AG10803 (cell line): ENCODE measurements around the gene RHOT2.

Source experiments
- DNase-seq: peaks from one replicate; pipeline ENCODE4 v3.0.0; 2010; ENCODE audit warnings: low read depth
- H3K4me3 ChIP-seq: 2 replicates; pipeline ENCODE4 v1.5.1; 2011; ENCODE audit warnings: mild to moderate bottlenecking, low read length, control low read depth
- CTCF ChIP-seq: conservative IDR thresholded peaks from 2 replicates; pipeline ENCODE4 v1.5.1; 2011; ENCODE audit warnings: mild to moderate bottlenecking, low read length, control low read depth, inconsistent platforms

Gene RHOT2

DNA sequence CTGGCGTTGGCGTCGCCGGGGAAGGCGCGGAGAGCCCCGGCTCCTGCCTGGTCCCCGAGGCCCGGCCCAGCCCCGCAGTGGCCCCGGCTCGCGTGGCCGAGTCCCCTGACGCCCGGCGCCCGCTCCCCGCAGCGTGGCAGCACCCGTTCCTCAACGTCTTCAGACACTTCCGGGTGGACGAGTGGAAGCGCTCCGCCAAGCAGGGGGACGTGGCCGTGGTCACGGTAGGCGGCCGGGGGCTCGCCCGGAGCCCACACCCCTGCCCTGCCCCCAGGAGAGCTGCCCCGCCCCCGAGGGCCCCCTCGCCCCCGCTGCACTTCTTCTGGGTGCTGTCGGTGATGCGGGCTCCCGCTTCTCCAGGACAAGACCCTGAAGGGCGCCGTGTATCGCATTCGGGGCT lies 18.3 kb upstream of the RHOT2 start:
- TF ChIP-seq CTCF, result no peak
- DNase-seq, result no peak
- peak overlapping the region; percentile 77 for H3K4me3 ChIP-seq

DNA sequence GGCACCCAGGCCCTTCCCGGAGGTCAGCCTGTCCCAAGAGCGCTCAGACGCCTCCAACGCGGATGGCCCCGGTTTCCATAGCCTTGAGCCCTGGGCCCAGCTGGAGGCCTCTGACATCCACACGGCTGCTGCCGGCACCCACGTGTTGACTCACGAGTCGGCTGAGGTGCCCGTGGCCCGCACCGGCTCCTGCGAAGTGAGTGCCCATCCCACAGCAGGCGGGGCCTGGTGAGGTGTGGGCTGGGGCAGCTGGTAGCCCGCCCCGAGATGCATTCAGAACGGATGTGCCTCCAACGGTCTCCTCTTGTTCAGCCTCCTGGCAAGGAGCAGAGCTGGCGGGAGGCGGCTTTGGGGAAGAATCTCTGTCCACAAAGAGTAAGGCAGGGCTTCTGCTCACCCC lies 16.1 kb upstream of the RHOT2 start:
- DNase-seq, result no peak
- no peak overlapping the region for H3K4me3 ChIP-seq
- TF ChIP-seq CTCF, result no peak

DNA sequence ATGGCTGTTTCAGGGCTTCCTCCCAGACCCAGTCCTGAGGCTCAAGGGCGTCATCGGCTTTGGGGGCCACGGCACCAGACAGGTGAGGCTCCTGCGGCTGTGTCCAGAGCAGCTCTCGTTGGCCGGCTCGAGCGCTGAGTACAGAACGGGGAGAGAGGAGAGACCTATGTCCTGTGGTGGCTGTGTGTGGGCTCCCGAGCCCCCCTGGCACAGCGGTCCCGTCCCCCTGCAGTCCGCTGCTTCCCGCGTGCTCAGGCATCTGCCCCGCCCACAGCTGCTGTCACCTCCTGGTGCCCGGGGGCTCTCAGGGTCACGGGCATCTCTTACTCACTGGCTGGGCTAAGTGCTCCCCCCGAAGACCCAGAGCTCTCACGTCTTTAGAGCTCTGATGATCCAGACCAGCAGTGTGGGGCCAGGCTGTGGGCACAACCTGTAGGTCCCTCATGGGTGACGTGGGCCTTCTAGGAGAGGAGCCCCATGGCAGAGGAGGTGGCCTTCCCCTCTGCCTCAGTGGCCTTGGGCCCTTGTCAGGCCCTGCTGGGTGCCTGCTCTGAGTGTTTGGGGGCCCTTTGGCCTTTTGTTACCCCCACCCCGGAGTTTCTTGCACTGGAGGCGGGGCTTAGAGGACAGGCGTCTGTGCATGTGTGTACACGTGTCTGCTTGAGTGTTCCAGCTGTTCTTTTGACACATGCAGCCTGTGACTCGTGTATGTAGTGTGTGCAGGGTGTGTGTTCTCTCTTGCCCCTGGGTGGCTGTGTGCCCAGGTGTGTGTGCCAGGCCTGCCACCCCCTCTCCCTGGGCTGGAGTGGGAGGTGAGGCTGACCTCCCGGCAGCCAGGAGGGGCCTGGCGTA lies 15.3 kb upstream of the RHOT2 start:
- no peak for TF ChIP-seq CTCF
- DNase-seq, result no peak
- H3K4me3 ChIP-seq, result no peak overlapping the region

DNA sequence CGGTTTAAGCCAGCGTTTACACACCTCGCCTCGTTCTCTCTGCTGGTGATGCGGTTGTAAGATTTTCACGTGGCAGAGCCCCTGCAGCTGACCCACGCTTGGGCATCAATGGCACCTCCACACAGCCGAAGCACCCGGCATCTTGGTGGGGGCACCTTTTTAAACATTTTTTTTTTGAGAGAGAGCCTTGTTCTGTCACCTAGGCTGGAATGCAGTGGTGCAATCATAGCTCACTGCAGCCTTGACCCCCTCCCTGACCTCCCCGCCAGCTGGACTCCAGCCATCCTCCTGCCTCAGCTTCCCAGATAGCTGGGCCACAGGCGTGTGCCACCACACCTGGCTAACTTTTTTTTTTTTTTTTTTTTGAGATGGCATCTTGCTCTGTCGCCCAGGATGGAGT lies 13.9 kb upstream of the RHOT2 start:
- no peak overlapping the region for H3K4me3 ChIP-seq
- no peak for TF ChIP-seq CTCF
- no peak for DNase-seq

DNA sequence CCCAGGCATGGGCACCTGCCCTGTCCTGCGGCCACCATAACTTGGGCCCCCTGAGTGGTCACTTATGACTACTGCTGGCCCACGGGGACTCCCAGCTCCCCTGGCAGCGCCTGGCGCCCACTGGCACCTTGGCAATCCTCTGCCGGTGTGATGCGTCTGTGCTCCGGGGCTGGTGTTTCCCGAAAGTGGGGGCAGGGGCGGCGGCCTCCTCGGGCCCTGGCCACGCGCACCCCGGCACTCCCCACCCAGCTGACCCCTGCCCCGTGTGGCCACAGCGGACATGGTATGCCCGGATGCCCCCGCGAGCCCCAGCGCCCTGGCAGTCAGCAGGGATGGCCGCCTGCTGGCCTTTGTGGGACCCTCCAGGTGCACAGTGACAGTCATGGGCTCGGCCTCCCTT lies 10.4 kb upstream of the RHOT2 start:
- no peak for DNase-seq
- no peak overlapping the region for H3K4me3 ChIP-seq
- TF ChIP-seq CTCF, result no peak

DNA sequence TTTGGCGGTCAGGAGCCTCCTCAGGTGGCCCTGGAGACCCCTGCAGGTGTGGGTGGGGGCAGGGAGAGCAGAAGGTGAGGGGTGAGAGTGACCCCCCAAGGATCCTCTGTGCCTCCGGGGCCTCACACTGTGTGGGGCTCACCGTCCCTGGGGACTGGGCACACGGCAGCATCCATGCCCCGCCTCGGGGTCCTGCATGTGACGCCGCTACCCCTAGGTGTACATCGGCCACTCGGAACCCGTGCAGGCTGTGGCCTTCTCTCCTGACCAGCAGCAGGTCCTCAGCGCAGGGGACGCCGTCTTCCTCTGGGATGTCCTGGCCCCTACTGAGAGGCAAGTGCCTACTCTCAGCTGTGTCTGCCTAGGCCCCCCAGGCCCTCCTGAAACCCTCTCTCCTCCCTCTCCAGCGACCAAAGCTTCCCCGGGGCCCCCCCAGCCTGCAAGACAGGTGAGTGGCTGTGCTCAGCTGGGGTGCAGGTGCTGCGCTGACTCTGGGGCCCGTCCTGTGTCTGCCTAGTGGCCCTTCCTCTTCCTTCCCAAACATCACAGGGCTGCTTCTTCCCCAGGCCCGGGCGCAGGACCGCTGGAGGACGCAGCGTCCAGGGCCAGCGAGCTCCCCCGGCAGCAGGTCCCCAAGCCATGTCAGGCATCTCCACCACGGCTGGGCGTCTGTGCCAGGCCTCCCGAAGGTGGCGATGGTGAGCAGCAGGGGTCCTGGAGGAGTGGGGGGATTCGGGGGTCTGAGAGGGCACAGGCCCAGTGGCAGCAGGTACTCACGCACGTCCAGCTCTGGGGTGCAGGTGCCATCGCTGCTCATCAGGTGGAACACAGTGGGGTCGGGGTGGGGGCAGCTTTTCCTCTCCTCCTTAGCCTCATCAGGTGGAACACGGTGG lies 9.0 kb upstream of the RHOT2 start:
- DNase-seq, result no peak

More for the DNA sequence above, 9.0 kb upstream of the RHOT2 start:
- H3K4me3 ChIP-seq, result no peak overlapping the region
- TF ChIP-seq CTCF, result no peak
